ENCODE data around the gene SP3. TPM values are rescaled to one million over a fixed set of nuclear protein-coding genes. Genes with fewer than 3 reads are reported as not detected.

Gene SP3
- total and polyA plus RNA-seq, 2 donors: 38.8 to 236 TPM

- DNase-seq (ENCODE audit: extremely low spot score): no peak
- Histone ChIP-seq H3K36me3 (ENCODE audit: insufficient read depth) (no peaks in the 10 kb centered on the region), H3K27ac (ENCODE audit: low read depth) (no peak overlapping the region), H3K4me1 (ENCODE audit: insufficient read depth) (peaks cover 6% of the 10 kb centered on the region), H3K4me3 (ENCODE audit: low read depth, low read length) (no peak overlapping the region)
- 25% methylated on average over 2 of the region's 2 CpGs for WGBS
Measured at GRCh38 chr2:173957517-173957916, 7.7 kb downstream of the SP3 start.

DNA sequence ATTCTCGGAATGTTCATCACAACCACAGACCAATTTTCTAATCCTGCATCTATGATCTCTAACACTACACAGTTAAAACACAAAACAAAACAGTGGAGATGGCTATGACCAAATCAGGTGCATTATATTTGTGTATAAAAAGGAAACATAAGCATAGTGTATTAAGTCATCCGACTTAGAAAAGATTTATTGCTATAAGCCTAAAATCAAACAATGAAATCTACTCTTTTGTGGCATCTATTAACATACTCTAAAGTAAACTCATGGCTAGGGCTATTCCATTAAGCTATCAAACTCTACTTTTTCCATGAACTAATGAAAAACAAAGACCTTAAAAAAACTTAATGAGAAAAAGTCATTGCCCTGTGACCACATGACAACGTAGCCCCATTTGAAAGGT, 8.7 kb downstream of the SP3 start:
- DNase-seq (ENCODE audit: extremely low spot score): no peak
- Histone ChIP-seq H3K36me3 (ENCODE audit: insufficient read depth) (no peaks in the 10 kb centered on the region), H3K4me1 (ENCODE audit: insufficient read depth) (peaks cover 6% of the 10 kb centered on the region), H3K27ac (ENCODE audit: low read depth) (no peak overlapping the region), H3K4me3 (ENCODE audit: low read depth, low read length) (no peak overlapping the region)
- 46% methylated on average over 3 of the region's 3 CpGs for WGBS

DNA sequence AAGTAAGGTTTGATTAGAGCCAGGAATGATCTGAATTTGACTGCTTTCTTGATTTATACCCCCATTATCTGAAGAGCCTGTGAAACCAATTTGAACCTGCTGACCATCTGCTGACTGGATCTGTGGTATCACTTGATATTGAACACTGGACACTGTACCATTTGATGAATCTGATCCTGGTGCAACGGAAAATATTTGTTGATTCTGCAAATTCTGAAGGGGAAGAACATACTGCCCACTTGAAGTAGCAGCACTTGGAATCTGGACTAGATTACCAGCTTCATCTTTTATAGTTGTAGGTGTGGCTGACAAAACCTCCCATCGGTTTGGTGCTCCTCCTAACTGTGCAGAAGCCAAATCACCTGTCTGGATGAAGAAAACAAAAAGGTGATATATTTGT, 9.3 kb downstream of the SP3 start:
- Histone ChIP-seq H3K4me3 (ENCODE audit: low read depth, low read length) (no peak overlapping the region), H3K4me1 (ENCODE audit: insufficient read depth) (peaks cover 6% of the 10 kb centered on the region), H3K27ac (ENCODE audit: low read depth) (no peak overlapping the region), H3K36me3 (ENCODE audit: insufficient read depth) (no peaks in the 10 kb centered on the region)
- 66% methylated on average over 2 of the region's 2 CpGs for WGBS
- DNase-seq (ENCODE audit: extremely low spot score): no peak

DNA sequence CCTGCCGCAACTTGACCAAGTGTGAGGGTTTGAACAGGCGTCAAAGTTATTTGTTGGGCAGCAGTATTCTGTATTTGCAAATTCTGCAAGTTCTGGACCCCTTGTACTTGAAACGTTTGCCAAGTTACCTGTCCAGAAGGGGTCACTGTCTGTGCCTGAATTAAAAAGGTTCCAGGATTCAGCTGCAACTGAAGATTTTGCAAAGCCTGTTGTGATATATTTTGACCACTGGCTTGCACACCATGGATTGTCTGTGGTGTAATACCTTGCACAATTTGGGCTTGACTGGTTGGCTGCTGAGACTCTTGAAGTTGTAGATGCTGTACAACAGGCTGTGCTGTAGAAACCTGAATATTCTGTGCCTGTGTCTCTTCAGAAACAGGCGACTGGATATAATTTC, 10.2 kb downstream of the SP3 start:
- WGBS: 86% methylated on average over 4 of the region's 4 CpGs
- no peak for DNase-seq (ENCODE audit: extremely low spot score)
- Histone ChIP-seq H3K27ac (ENCODE audit: low read depth) (no peak overlapping the region), H3K4me1 (ENCODE audit: insufficient read depth) (peaks cover 6% of the 10 kb centered on the region), H3K36me3 (ENCODE audit: insufficient read depth) (no peaks in the 10 kb centered on the region), H3K4me3 (ENCODE audit: low read depth, low read length) (no peak overlapping the region)

DNA sequence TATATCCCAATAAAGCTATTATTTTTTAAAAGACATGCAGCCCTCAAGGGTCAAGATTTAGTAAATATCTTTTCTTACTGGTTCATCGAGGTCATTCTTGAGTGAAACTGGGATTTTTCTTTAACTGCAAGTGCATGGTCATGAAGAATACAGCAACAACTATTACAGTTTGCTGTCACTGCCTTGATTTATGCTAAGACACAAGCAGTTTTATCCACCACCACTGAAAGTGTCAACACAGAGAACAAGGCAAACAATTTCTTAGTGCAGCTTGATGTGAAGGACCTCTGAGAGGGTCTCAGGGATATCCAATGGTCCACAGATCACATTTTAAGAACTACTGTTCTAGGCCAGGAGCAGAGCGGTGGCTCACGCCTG, 12.1 kb downstream of the SP3 start:
- Histone ChIP-seq H3K27ac (ENCODE audit: low read depth) (no peak overlapping the region), H3K4me1 (ENCODE audit: insufficient read depth) (peaks cover 6% of the 10 kb centered on the region), H3K4me3 (ENCODE audit: low read depth, low read length) (no peak overlapping the region), H3K36me3 (ENCODE audit: insufficient read depth) (no peaks in the 10 kb centered on the region)
- DNase-seq (ENCODE audit: extremely low spot score): no peak
- 98% methylated on average over 3 of the region's 3 CpGs for WGBS

DNA sequence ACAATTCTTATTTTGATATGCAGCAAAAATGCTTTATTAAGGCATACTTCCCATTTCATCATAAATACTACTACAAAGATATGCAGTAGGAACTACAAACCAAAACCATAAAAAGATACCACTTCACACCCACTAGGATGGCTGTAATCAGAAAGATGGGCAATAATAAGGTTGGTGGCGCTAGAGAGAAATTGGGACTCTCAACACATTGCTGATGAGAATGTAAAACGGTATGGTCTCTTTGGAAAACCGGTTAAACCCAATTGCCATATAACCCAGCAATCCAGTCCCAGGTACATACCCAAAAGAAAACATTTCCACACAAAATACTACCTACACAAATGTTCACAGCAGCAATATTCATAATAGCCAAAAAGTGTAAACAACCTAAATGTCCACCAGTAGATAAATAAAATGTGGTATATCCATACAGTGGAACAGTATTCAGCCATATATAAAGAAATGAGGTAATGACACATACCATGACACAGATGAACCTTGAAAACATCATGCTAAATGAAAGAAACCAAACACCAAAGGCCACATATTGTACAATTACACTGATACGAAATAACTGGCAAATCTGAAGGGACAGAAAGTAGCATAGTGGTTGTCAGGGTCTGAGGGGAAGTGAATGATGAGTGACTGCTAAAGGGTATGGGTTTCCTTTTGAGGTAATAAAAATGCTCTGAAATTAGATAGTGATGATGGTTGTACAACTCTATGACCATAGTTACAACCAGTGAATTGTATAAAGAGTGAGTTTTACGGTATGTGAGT, 12.7 kb downstream of the SP3 start:
- WGBS: 96% methylated on average over 5 of the region's 5 CpGs
- H3K4me1 ChIP-seq (ENCODE audit: insufficient read depth): peaks cover 6% of the 10 kb centered on the region
- H3K4me3 ChIP-seq (ENCODE audit: low read depth, low read length): no peak overlapping the region
- no peaks in the 10 kb centered on the region for H3K36me3 ChIP-seq (ENCODE audit: insufficient read depth)
- no peak for DNase-seq (ENCODE audit: extremely low spot score)
- H3K27ac ChIP-seq (ENCODE audit: low read depth): no peak overlapping the region

- H3K27ac ChIP-seq (ENCODE audit: low read depth): no peak overlapping the region
- H3K4me3 ChIP-seq (ENCODE audit: low read depth, low read length): no peak overlapping the region
- peaks cover 6% of the 10 kb centered on the region for H3K4me1 ChIP-seq (ENCODE audit: insufficient read depth)
- H3K36me3 ChIP-seq (ENCODE audit: insufficient read depth): no peaks in the 10 kb centered on the region
- no peak for DNase-seq (ENCODE audit: extremely low spot score)
Measured at GRCh38 chr2:173948842-173949241, 16.3 kb downstream of the SP3 start.

- Histone ChIP-seq H3K4me1 (ENCODE audit: insufficient read depth) (peaks cover 6% of the 10 kb centered on the region), H3K36me3 (ENCODE audit: insufficient read depth) (no peaks in the 10 kb centered on the region), H3K27ac (ENCODE audit: low read depth) (no peak overlapping the region), H3K4me3 (ENCODE audit: low read depth, low read length) (no peak overlapping the region)
- 94% methylated on average over 2 of the region's 2 CpGs for WGBS
- no peak for DNase-seq (ENCODE audit: extremely low spot score)
Measured at GRCh38 chr2:173948198-173948597, 17.0 kb downstream of the SP3 start.

- H3K4me1 ChIP-seq (ENCODE audit: insufficient read depth): peaks cover 4% of the 10 kb centered on the region
- 70% methylated on average over 3 of the region's 3 CpGs for WGBS
- H3K4me3 ChIP-seq (ENCODE audit: low read depth, low read length): no peak overlapping the region
- no peaks in the 10 kb centered on the region for H3K36me3 ChIP-seq (ENCODE audit: insufficient read depth)
- H3K27ac ChIP-seq (ENCODE audit: low read depth): no peak overlapping the region
- DNase-seq (ENCODE audit: extremely low spot score): no peak
Measured at GRCh38 chr2:173947131-173947530, 18.0 kb downstream of the SP3 start.

- WGBS: 86% methylated on average over 3 of the region's 3 CpGs
- no peak for DNase-seq (ENCODE audit: extremely low spot score)
- H3K36me3 ChIP-seq (ENCODE audit: insufficient read depth): no peaks in the 10 kb centered on the region
- no peak overlapping the region for H3K4me3 ChIP-seq (ENCODE audit: low read depth, low read length)
- no peak overlapping the region for H3K27ac ChIP-seq (ENCODE audit: low read depth)
- peaks cover 5% of the 10 kb centered on the region for H3K4me1 ChIP-seq (ENCODE audit: insufficient read depth)
Measured at GRCh38 chr2:173943738-173944137, 21.4 kb downstream of the SP3 start.

- H3K4me1 ChIP-seq (ENCODE audit: insufficient read depth): peaks cover 6% of the 10 kb centered on the region
Measured at GRCh38 chr2:173942861-173943523, 22.2 kb downstream of the SP3 start.

DNA sequence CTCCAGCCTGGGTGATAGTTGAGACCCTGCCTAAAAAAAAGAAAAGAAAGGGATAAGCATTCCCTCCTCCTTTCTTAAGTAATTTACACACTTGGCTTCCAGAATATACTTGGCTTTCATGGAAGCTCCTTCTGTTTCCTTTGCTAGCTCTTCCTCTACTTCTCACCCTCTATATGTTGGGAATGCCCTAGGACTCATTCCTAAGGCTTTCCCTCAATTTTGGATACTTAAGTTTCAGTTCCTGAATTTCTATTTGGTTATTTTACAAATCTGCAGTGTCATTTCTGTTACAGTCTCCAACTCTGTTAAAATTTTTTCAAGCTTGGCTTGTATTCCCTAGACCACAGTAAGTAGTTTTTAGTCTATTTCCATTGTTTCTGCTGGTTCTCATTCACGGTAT, 23.6 kb downstream of the SP3 start:
- Histone ChIP-seq H3K36me3 (ENCODE audit: insufficient read depth) (no peaks in the 10 kb centered on the region), H3K4me3 (ENCODE audit: low read depth, low read length) (no peak overlapping the region), H3K27ac (ENCODE audit: low read depth) (no peak overlapping the region), H3K4me1 (ENCODE audit: insufficient read depth) (peaks cover 6% of the 10 kb centered on the region)
- 89% methylated on average over 1 of the region's 1 CpG for WGBS
- no peak for DNase-seq (ENCODE audit: extremely low spot score)

More at GRCh38 chr2:173942861-173943523, 22.2 kb downstream of the SP3 start:
- no peak overlapping the region for H3K27ac ChIP-seq (ENCODE audit: low read depth)
- H3K36me3 ChIP-seq (ENCODE audit: insufficient read depth): no peaks in the 10 kb centered on the region
- DNase-seq (ENCODE audit: extremely low spot score): no peak
- WGBS: 95% methylated on average over 3 of the region's 3 CpGs
- H3K4me3 ChIP-seq (ENCODE audit: low read depth, low read length): no peak overlapping the region

DNA sequence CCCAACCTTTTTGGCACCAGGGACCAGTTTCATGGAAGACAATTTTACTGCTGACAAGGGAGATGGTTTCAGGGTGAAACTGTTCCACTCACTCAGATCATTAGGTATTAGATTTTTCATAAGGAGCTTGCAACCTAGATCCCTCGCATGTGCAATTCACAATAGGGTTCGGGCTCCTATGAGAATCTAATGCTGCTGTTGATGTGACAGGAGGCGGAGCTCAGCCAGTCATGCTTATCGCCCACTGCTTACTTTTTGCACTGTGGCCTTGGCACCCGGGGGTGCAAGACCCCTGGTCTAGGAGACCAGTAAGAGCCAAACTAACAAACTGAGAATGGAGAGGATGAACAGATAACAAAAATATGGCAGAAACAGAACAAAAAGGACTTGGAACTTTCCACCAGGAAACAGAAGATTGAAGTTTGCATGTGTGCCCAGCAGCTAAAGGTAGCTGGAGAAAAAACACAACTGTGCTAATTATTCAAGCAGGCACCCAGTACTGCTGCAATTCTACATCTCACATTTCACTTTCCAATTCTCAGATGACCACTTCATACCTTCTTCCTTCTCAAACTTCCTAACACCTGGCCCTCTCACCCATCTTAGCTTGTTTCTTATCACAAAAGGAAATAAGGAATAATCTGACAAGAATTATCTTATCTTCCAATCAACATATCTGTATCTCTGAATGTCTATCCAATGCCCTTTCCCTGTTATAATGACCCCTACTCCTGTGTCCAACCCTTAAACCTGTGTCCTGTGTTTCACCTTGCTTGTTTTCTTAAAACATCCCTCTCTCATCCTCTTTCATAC, 24.8 kb downstream of the SP3 start:
- no peak overlapping the region for H3K27ac ChIP-seq (ENCODE audit: low read depth)
- H3K36me3 ChIP-seq (ENCODE audit: insufficient read depth): no peaks in the 10 kb centered on the region
- 95% methylated on average over 5 of the region's 5 CpGs for WGBS
- peaks cover 6% of the 10 kb centered on the region for H3K4me1 ChIP-seq (ENCODE audit: insufficient read depth)
- no peak for DNase-seq (ENCODE audit: extremely low spot score)
- no peak overlapping the region for H3K4me3 ChIP-seq (ENCODE audit: low read depth, low read length)

All from urinary bladder (tissue), 4 donors.